Stimulated activated naive CD8-positive, alpha-beta T cell treated with anti-CD3 and anti-CD28 coated beads, Interleukin-15, amount 100 ng/mL, for 72 hours (primary cell): Measurements from ENCODE around the gene CNKSR2.

Source experiments
- ATAC-seq: fragments of 150-1000 bp; cut with Tn5 transposase; 2 replicates; pipeline ENCODE4 v1.10.0; 2021; ENCODE audit warnings: mild to moderate bottlenecking, moderate library complexity
- DNase-seq, 2 donors: peaks; one replicate each; pipeline ENCODE4 v3.0.0; 2021 to 2022
- H3K27ac Mint-ChIP-seq, 2 donors: one replicate each; pipeline ENCODE4 v1.8.0; 2022; ENCODE audit warnings: mild to moderate bottlenecking in 2 of 2, mixed read lengths in 2 of 2, moderate library complexity in 2 of 2
- H3K27me3 Mint-ChIP-seq: one replicate; pipeline ENCODE4 v1.8.0; 2022; ENCODE audit warnings: mixed read lengths
- H3K4me1 Mint-ChIP-seq: one replicate; pipeline ENCODE4 v1.8.0; 2022; ENCODE audit warnings: mild to moderate bottlenecking, mixed read lengths
- H3K4me3 Mint-ChIP-seq, 2 donors: one replicate each; pipeline ENCODE4 v1.8.0; 2022; ENCODE audit warnings: mild to moderate bottlenecking in 2 of 2, mixed read lengths in 2 of 2, moderate library complexity in 1 of 2
- H3K9me3 Mint-ChIP-seq, 2 donors: one replicate each; pipeline ENCODE4 v1.8.0; 2022; ENCODE audit warnings: mixed read lengths in 2 of 2

CNKSR2 gene

DNA sequence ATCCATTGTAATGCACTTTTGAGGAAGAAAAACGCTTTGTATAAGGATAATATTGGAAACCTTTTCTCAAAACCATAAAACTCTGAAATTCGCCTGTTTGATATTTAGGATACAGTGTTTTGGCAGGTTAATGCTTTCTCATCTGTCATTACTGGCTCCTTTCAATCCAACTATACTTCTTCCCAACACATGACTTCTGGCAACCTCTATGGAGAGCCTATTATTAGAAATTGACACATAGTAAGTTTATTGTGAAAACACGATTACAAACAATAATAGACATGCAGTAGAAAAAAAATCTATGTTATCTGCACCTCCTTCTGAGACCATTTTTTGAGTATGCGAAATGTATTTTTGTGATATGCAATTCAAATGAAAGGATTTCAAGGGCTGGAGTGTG, 288.5 kb downstream of the CNKSR2 start:
- peaks cover under 1% of the 10 kb centered on the region for H3K4me1 Mint-ChIP-seq
- no peak overlapping the region for H3K4me3 Mint-ChIP-seq
- H3K27ac Mint-ChIP-seq = no peak overlapping the region
- DNase-seq (no peak), ATAC-seq (no peak)
- no peaks in the 10 kb centered on the region for H3K9me3 Mint-ChIP-seq
- H3K27me3 Mint-ChIP-seq = peaks cover 8% of the 10 kb centered on the region

DNA sequence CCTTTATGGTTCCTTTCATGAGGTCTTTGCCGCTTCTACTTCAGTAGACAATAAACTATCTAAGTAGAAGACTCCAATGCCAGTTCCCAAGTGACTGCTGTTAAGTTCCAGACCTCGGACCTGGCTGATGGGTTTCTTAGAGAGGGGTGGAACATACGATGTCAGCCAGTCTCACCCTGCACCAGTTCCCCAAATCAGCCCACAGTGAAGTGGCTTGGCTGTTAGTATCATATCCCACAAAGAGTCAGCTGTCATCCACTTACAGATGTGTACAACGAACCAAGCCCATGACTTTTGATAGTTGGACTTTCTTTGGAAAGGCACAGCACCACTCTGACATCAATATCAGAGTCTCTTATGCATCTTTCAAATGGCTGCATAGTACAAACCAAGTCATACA, 292.0 kb downstream of the CNKSR2 start:
- no peaks in the 10 kb centered on the region for H3K9me3 Mint-ChIP-seq
- H3K4me3 Mint-ChIP-seq = no peak overlapping the region
- peaks cover 8% of the 10 kb centered on the region for H3K27me3 Mint-ChIP-seq
- DNase-seq (no peak), ATAC-seq (no peak)
- H3K4me1 Mint-ChIP-seq = no peaks in the 10 kb centered on the region
- no peak overlapping the region for H3K27ac Mint-ChIP-seq

DNA sequence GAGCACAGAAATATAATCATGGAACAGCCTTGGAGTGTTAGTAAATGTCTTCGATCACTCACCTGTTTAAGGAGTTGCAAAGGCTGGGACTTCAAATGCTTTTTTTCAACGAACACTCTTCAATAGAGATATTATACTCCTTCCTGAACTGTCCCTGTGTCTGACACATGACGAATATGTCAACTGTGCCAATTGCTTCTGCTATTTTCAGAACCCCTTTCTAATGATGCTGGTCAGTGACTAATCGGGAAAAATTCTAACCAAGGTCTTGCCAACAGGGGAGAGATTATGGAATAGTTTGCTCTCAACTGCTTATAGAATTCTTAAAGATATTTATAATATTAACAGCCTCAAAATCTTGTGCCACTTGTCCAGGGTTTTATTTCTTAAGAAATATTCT, 292.5 kb downstream of the CNKSR2 start:
- Mint-ChIP-seq H3K4me3 (no peak overlapping the region), H3K27me3 (peaks cover 8% of the 10 kb centered on the region), H3K4me1 (no peaks in the 10 kb centered on the region), H3K27ac (no peak overlapping the region), H3K9me3 (no peaks in the 10 kb centered on the region)
- no peak for DNase-seq
- no peak for ATAC-seq

DNA sequence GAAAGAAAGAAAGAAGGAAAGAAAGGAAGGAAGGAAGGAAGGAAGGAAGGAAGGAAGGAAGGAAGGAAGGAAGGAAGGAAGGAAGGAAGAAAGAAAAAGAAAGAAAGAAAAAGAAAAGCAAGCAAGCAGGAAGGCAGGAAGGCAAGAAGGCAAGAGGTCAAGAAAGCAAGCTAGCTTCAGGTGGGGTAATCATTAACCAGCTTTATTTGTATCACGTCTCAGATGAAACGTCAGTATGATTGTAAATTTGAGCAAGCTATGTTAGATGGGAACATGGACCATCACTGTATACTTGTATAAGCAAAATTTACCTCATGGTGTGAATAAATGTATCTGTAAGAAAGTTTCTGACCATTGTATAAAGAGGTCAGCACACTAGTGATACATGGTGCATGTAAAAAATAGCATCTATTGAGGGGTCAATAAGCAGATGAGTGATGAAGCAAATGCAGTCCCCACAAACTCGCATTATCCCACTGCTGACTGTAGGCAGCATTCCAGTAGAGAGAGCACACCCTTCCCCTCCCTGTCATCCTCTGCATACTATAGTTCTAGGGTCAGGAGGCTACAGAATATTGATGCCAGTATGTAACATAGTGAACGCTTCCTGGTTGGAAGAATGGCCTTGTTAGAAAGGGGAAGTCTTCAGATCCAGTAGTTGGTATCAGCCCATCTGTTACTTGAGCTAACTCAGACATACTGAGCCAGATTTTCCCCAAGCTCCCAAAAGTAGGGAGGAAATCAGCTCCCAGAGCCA, 300.4 kb downstream of the CNKSR2 start:
- Mint-ChIP-seq H3K4me1 (no peaks in the 10 kb centered on the region), H3K27ac (no peak overlapping the region), H3K27me3 (no peaks in the 10 kb centered on the region), H3K9me3 (no peaks in the 10 kb centered on the region), H3K4me3 (no peak overlapping the region)
- ATAC-seq = no peak
- no peak for DNase-seq

DNA sequence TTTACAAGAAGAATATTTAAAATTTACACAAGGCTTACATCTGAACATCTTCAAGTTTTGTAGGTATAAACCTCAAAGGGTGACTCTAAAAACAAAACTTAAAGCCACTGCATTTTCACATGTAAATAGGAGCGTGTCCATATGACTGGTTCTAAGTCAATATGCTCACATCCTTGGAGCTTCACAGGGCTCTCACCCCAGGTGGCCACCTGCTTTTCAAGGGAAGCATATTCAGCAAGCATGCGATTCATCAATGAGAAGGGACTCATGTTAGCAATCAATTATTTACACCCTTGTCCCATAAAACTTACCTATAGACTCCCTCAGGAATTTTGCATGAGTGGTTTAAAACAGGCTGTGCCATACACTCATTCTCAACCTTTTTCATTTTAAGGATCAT, 301.7 kb downstream of the CNKSR2 start:
- no peaks in the 10 kb centered on the region for H3K9me3 Mint-ChIP-seq
- H3K27me3 Mint-ChIP-seq = no peaks in the 10 kb centered on the region
- ATAC-seq = no peak
- H3K4me1 Mint-ChIP-seq = no peaks in the 10 kb centered on the region
- DNase-seq = no peak
- no peak overlapping the region for H3K27ac Mint-ChIP-seq
- H3K4me3 Mint-ChIP-seq = no peak overlapping the region

DNA sequence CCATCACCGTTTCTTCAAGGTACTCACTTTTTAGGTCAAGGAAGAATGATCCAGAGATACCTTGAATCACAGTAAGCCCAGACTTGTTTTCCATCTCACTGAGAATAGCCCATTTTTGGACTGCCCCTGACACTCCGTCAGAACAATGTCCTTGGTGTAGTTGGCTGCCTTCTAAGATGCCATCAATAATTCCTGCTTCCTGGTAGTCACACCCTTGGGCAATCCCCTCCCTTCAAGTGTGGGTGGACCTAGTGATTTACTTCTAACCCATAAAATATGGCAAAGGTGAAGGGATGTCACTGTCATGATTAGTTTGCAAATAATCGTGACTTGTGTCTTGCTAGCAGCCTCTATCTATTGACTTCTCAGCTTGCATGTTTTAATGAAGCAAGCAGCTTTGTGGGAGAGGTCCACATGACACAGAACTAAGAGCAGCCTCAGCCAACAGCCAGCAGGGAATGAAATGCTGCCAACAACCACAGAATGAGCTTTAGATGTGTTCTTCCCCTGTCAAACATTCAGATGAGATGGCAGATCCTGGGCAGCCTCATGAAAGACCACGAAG, 303.9 kb downstream of the CNKSR2 start:
- no peaks in the 10 kb centered on the region for H3K27me3 Mint-ChIP-seq
- H3K27ac Mint-ChIP-seq = no peak overlapping the region
- H3K4me1 Mint-ChIP-seq = no peaks in the 10 kb centered on the region
- ATAC-seq = no peak
- H3K9me3 Mint-ChIP-seq = no peaks in the 10 kb centered on the region
- no peak overlapping the region for H3K4me3 Mint-ChIP-seq
- no peak for DNase-seq

DNA sequence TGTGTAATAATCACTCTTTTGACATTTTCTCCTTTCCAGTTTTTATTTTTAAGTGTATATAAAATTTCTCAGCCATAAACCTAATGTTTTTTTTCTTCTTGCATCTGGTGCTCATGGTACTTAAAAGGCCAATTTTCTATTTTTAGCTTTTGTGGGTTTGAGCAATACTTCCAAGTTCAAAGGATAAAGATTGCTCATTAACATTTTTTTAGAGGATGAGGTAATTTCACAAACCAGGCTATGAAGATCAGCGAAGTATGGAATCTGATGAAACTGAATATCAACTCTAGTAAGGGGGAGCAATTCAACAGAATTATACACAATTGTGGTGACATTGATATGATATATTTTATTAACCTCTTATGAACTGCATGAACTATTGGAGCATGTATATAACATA, 309.7 kb downstream of the CNKSR2 start:
- ATAC-seq (no peak), DNase-seq (no peak)
- no peaks in the 10 kb centered on the region for H3K9me3 Mint-ChIP-seq
- H3K4me1 Mint-ChIP-seq = peaks cover 7% of the 10 kb centered on the region
- no peak overlapping the region for H3K4me3 Mint-ChIP-seq
- no peaks in the 10 kb centered on the region for H3K27me3 Mint-ChIP-seq
- H3K27ac Mint-ChIP-seq = no peak overlapping the region

DNA sequence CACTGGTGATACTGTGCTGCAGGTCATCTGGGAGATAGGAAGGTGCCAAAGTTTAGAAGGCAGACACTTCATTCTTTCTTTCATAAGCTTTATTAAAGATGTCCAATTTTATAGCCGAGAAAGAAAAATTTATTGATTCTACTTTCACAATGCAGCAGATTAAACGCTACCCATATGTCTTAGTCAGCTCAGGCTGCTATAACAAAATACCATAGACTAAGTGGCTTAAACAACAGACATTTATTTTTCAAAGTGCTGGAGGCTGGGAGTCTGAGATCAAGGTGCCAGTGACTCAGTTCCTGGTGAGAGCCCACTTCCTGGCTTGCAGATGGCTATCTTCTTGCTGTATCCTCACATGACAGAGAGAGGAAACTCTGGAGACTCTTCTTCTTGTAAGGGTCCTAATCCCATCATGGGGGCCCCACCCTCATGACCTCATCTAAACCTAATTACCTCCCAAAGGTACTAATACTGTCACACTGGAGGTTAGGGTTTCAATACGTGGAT, 317.3 kb downstream of the CNKSR2 start:
- H3K27ac Mint-ChIP-seq = no peak overlapping the region
- H3K27me3 Mint-ChIP-seq = no peaks in the 10 kb centered on the region
- DNase-seq (no peak), ATAC-seq (no peak)
- H3K4me1 Mint-ChIP-seq = no peaks in the 10 kb centered on the region
- no peak overlapping the region for H3K4me3 Mint-ChIP-seq
- peaks cover 0 to 4% of the 10 kb centered on the region in 2 donors for H3K9me3 Mint-ChIP-seq

DNA sequence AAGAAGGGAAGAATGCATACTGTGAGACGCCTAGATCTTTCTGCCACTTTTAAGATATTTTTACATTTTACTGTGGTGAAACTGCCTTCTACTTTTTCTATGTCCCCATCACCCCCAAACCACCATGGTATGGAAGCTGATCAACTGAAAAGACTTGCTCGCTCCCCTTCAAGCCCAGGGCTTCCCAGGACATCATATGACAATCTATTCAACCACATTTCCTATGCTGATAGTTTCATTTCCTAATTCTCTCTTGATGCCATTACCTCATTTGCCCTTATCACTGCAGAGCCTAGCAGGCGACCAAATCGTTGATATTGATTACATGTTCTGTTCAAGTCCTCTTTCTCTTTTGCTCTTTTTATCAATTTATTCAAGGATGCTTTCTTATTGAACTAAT, 324.1 kb downstream of the CNKSR2 start:
- no peak for ATAC-seq
- Mint-ChIP-seq H3K4me3 (no peak overlapping the region), H3K9me3 (no peaks in the 10 kb centered on the region), H3K27me3 (no peaks in the 10 kb centered on the region), H3K27ac (no peak overlapping the region), H3K4me1 (no peaks in the 10 kb centered on the region)
- DNase-seq = no peak

DNA sequence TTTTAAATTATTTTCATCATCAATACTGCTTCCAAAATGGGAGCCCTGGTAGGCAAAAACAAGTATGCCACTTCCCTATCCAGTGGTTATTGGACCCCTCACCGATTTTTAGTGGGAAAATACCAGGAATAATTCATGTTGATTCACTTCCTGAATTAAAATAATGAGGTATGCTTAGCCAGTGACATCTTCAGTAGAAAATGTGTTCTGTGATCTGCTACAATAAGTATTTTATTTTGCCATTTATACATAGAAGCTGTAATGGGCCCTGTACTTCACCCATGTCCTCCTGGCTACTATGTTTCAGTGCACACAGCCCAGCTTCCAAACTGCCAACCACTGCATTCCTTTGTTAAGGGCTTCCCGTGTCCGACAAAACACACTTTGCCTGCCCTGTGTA, 324.9 kb downstream of the CNKSR2 start:
- no peaks in the 10 kb centered on the region for H3K27me3 Mint-ChIP-seq
- ATAC-seq (no peak), DNase-seq (no peak)
- H3K9me3 Mint-ChIP-seq = no peaks in the 10 kb centered on the region
- no peaks in the 10 kb centered on the region for H3K4me1 Mint-ChIP-seq
- H3K27ac Mint-ChIP-seq = no peak overlapping the region
- no peak overlapping the region for H3K4me3 Mint-ChIP-seq

DNA sequence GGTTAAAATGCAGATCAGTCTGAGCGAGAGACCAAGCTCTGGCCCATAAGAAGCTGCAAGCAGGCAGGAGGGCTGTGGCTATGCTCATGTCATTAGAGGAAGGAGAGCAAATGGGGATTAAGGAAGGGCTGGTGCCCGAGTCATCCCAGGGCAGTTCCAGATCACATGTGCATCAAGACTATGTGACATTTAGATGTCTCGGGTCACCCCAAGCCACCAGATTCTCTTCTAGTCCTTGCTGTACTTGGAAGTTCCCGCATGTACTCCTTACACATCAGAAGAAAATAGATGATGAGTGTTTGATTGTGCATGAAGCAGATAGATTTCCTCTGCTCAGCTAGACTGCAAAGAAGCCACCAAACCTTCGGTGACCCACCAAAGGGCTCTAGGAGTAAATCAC, 326.1 kb downstream of the CNKSR2 start:
- no peak overlapping the region for H3K4me3 Mint-ChIP-seq
- DNase-seq (no peak), ATAC-seq (no peak)
- H3K9me3 Mint-ChIP-seq = no peaks in the 10 kb centered on the region
- H3K27ac Mint-ChIP-seq = no peak overlapping the region
- no peaks in the 10 kb centered on the region for H3K27me3 Mint-ChIP-seq
- H3K4me1 Mint-ChIP-seq = no peaks in the 10 kb centered on the region

DNA sequence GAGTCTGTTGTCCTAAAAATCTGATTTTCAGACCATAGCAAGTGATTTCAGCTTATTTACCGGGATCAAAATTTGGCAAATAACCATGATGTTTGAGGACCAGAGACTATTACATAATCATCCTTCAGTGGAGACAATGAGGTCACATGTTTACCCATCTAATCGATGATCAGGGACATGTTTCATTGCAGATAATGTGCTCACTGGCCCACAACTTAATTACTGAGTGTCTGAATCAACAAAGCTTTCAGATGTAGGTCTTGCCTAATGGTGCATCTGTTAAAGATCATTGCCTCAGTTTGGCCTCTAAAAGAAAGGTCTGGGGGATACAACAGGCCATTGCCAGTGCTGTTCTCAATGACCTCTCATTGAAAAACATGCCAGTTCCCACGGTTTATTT, 326.7 kb downstream of the CNKSR2 start:
- Mint-ChIP-seq H3K27me3 (no peaks in the 10 kb centered on the region), H3K9me3 (no peaks in the 10 kb centered on the region), H3K4me3 (no peak overlapping the region), H3K4me1 (no peaks in the 10 kb centered on the region), H3K27ac (no peak overlapping the region)
- ATAC-seq (no peak), DNase-seq (no peak)

DNA sequence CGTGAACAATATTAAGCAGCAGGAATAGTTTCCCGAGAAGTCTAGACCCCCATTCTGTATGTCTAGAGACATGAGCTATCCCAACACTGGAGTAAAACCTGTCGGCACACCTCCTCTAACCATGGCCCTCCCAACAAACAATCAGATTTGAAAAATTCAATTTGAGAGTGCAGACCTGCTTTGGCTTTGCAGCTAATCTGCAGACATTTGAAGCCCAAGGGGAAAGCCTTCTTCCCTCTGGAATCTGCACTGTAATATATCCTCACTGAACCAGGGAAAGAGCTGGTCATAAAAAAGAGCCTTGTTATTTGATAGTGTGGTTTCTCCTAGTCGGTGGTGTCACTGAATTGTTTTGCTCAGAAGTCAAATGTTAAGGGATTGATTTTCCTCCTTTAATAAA, 328.5 kb downstream of the CNKSR2 start:
- Mint-ChIP-seq H3K4me1 (no peaks in the 10 kb centered on the region), H3K4me3 (no peak overlapping the region), H3K9me3 (no peaks in the 10 kb centered on the region), H3K27me3 (no peaks in the 10 kb centered on the region), H3K27ac (no peak overlapping the region)
- ATAC-seq (no peak), DNase-seq (no peak)
